HFF-Myc (cell line): ENCODE data around the gene PITX1.

Experiments used
- DNase-seq: peaks from one replicate; pipeline ENCODE4 v3.0.0-alpha.2; 2011; ENCODE audit warnings: low read depth; ENCODE audit errors: extremely low read depth
- H3K4me3 ChIP-seq: replicated peaks from 2 replicates; pipeline ENCODE4 v1.5.1; 2011; ENCODE audit warnings: low read depth, mild to moderate bottlenecking, control low read depth, low read length
- TF ChIP-seq, protein P1 (sequence below): IDR thresholded peaks from 2 replicates; pipeline ENCODE4 v1.5.1; 2012; ENCODE audit warnings: mild to moderate bottlenecking, low read depth, low read length, control low read depth; ENCODE audit errors: missing control alignments

Gene PITX1

DNA sequence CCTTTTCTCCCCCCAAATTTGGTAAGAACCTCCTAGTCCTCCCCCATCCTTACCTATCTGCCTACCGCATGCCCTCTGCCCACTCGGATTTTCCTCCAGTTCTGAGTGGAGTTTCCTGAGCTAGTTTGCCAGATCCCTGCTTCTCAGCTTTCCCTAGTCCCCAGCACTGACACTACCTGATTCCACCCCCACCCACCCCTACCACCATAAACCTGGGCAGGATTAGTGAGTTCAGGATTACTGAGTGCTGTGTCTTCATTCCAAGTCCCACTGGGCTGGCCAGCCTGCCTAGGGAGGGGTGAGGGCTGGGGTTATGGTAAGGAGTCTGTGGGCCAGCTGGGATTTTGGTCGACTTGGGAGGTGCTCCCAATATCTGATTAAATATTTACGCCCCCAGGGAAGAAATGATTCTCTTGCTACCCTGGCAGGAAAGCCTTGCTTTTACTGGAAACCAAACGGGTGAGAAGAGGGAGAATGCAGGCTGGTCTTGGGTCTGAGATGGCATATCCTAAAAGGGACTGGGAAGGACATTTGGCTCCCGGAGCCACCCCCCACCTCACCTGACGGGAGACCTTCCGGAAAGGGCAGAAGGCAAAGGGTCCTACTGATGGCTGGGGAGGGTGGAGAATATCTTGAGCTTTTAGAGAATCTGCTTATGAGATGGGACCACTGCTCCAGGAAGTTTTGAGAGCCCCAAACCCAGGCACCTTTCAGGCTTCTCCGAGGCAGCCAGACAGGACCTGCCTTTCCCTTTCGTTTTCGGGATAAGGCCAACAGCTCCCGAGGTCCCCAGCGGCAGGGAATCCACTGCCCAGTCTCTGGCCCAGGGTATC, 3.7 kb downstream of the PITX1 start:
- peak overlapping the region; percentile 95 for H3K4me3 ChIP-seq
- no peak for DNase-seq
- TF ChIP-seq, protein P1, sequence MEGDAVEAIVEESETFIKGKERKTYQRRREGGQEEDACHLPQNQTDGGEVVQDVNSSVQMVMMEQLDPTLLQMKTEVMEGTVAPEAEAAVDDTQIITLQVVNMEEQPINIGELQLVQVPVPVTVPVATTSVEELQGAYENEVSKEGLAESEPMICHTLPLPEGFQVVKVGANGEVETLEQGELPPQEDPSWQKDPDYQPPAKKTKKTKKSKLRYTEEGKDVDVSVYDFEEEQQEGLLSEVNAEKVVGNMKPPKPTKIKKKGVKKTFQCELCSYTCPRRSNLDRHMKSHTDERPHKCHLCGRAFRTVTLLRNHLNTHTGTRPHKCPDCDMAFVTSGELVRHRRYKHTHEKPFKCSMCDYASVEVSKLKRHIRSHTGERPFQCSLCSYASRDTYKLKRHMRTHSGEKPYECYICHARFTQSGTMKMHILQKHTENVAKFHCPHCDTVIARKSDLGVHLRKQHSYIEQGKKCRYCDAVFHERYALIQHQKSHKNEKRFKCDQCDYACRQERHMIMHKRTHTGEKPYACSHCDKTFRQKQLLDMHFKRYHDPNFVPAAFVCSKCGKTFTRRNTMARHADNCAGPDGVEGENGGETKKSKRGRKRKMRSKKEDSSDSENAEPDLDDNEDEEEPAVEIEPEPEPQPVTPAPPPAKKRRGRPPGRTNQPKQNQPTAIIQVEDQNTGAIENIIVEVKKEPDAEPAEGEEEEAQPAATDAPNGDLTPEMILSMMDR, result no peak

DNA sequence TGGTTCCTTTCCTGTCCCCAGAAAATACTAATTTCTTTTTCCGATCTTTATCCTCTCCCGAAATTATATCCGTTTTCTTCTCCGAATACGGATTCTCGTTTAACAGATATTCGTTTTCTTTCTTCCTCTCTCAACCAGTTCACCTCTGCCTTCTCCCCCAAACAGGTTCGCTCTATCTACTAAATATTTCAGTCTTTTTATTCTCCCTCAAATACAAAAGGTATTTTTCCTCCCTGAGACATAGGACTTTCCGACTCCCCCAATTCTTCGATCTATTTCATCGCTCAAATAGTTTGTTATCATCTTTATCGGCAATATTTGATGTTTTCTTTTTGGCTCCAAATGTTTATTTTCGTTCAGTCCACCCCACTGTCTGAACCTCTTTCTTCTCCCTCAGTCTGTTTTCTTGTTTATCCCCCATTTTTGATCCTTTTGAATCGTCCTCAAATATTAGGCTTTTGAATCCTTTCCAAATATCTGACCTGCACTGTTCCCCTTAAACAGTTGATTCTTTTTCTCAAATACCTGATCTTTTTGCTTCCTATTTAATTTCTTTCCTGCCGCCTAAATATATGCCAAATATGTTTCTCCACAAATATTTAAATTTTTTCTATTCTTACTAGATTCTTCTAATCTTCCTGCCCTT, 4.4 kb downstream of the PITX1 start:
- TF ChIP-seq, protein P1, result no peak
- no peak overlapping the region; the same call in 1 of the 2 replicates for H3K4me3 ChIP-seq
- no peak for DNase-seq

DNA sequence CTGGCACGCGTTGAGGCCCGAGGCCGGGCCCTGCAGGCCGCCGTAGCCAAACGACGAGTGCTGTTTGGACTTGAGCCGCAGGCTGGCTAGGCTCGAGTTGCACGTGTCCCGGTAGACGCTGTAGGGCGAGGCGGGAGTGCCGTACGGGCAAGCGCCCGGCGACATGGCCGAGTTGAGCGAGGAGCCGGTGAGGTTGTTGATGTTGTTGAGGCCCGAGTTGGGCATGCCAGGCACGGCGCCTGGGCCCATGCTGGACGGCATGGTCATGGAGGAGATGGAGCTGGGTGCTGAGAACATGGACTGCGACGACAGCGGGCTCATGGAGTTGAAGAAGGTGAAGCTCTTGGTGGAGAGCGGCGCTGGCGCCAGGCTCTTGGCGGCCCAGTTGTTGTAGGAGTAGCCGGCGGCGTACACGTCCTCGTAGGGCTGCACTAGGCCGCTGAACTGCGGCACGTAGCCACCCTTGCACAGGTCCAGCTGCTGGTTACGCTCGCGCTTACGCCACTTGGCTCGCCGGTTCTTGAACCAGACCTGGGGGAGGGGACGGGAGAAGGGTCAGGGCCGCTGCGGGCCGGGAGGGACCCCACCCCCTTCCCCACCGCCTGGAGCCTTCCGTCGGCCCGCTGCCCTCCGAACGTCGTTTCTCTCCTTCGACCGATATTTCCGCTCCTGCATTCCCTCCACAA, 5.1 kb downstream of the PITX1 start:
- TF ChIP-seq, protein P1, result no peak
- no peak overlapping the region for H3K4me3 ChIP-seq
- no peak for DNase-seq

DNA sequence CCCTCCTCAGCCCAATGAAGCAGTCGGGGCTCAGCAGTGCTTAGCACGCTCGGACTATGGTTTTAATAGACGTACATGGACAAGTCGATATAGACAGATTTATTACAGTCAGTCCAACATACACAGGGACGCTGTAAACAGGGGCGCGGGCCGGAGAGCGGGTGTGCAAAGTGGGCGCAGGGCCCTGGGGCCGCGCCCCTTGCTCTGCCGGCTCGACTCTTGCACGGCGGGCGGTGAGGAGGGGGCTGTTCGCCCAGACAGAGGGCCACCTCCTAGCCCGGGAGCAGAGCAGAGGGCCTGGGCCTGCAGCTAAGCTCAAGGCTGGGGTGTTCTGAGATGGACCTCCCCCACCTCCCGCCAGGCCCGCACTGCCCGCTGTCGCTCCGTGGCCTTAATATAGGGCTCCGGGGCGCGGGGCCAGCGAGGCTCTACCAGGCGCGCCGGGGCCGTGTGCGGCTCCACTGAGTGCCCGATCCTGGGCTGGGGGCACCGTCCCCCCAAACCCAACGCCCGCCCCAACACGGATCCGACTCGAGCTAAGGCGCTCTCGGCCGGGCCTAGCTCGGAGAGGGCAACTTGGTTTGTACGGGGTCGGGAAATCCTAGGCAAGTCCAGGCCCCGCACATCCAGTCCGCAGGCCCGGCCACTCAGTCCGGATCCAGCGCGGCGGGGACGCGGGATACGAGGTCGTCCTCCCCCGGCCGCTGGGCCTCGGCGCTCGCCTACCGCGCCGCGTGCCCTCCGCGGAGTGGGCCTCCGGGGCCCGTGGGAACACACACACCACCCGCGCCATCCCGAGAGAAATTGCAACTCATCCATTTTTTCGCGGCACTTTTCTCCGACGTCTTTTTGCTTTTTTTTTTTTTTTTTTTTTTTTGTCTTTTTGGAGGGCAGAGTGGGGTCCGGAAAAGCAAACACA, 6.1 kb downstream of the PITX1 start:
- TF ChIP-seq, protein P1, result no peak
- H3K4me3 ChIP-seq, result no peak overlapping the region
- DNase-seq, result no peak

DNA sequence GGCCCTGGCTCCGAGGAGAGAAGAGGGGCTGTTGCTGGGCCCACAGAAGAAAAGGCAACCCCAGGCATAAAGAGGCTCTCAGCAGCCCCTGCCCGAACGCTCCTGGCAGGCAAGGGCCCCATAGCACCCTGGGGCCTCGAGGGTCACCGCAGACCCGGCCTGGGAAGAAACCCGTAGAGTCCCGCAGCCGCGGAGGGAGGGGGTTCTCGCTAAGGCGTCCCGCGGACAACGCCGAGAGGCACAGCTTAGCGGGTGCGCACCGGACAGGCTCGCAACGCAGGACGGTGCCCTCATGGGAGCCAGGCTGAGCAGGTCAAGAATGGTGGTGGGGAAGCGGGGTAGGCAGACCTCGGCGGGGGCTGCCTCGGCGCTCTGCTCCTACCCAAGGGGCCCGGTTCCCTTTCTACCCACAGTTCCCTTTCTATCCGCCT, 6.7 kb downstream of the PITX1 start:
- TF ChIP-seq, protein P1, result no peak
- no peak overlapping the region for H3K4me3 ChIP-seq
- DNase-seq, result no peak

DNA sequence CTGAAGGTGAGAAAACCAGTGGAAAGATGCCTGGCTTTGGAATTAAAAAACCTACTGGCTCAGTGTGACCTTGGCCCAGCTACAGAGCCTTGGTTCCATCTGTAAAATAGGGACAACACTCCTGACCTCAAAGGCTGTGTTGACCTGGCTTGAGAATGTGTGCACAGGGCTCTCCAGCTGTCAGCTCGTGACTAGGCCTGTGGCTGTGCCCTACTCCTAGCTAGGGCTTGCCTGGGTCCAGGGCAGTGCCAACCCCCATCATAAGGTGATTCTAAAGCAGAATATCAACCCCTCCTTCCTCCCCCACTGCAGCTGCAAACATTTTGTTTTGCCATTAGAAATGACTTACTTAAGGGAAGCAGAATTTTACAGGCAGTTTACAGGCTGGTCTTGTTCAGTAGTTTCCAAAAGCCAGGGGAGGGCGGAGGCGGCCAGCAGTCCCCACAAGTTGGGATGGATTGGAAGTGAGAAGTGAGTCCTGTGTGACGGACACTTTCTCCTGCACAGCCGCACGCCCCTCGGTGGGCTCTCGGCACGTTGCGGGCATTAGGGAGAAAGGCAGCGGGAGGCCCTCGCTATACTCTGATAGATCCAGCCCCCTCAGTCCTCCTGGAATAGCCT, 7.3 kb downstream of the PITX1 start:
- no peak overlapping the region for H3K4me3 ChIP-seq
- TF ChIP-seq, protein P1, result no peak
- no peak for DNase-seq
